ENCODE data around the gene HNRNPC. TPM values are rescaled to one million over a fixed set of nuclear protein-coding genes. Genes with fewer than 3 reads are reported as not detected.

The HNRNPC gene
- total RNA-seq, 1 donor from 2014 or later = 690 TPM

GRCh38 chr14:21268617-21269251 lies 508 bp downstream of the HNRNPC start:
- TF ChIP-seq CTCF (IDR thresholded peaks at IDR 0.05; ENCODE audit: unreplicated experiment) = no peak
- no peaks in the 10 kb centered on the region for H3K27me3 Mint-ChIP-seq
- DNase-seq (ENCODE audit: low spot score, unreplicated experiment) = no peak
- peaks cover 34% of the 10 kb centered on the region for H3K4me1 Mint-ChIP-seq (ENCODE audit: low read depth)
- peak overlapping the region; percentile 100 for H3K27ac Mint-ChIP-seq
- H3K9me3 Mint-ChIP-seq (ENCODE audit: low read depth) = no peaks in the 10 kb centered on the region
- H3K4me3 Mint-ChIP-seq (ENCODE audit: low read depth) = peak overlapping the region; percentile 100
- H3K36me3 Mint-ChIP-seq (ENCODE audit: insufficient read depth) = peaks cover 31% of the 10 kb centered on the region

GRCh38 chr14:21267886-21268616 lies 1.2 kb downstream of the HNRNPC start:
- Mint-ChIP-seq H3K27me3 (no peaks in the 10 kb centered on the region), H3K4me3 (ENCODE audit: low read depth) (peak overlapping the region; percentile 100), H3K27ac (peak overlapping the region; percentile 100), H3K9me3 (ENCODE audit: low read depth) (no peaks in the 10 kb centered on the region), H3K4me1 (ENCODE audit: low read depth) (peaks cover 41% of the 10 kb centered on the region), H3K36me3 (ENCODE audit: insufficient read depth) (peaks cover 37% of the 10 kb centered on the region)
- no peak for DNase-seq (ENCODE audit: low spot score, unreplicated experiment)
- TF ChIP-seq CTCF (IDR thresholded peaks at IDR 0.05; ENCODE audit: unreplicated experiment) = no peak

- Mint-ChIP-seq H3K4me1 (ENCODE audit: low read depth) (peaks cover 43% of the 10 kb centered on the region), H3K27me3 (no peaks in the 10 kb centered on the region), H3K36me3 (ENCODE audit: insufficient read depth) (peaks cover 39% of the 10 kb centered on the region), H3K9me3 (ENCODE audit: low read depth) (no peaks in the 10 kb centered on the region), H3K4me3 (ENCODE audit: low read depth) (peak overlapping the region; percentile 100), H3K27ac (peak overlapping the region; percentile 100)
- no peak for TF ChIP-seq CTCF (IDR thresholded peaks at IDR 0.05; ENCODE audit: unreplicated experiment)
- no peak for DNase-seq (ENCODE audit: low spot score, unreplicated experiment)
Measured at GRCh38 chr14:21267431-21267845, 1.8 kb downstream of the HNRNPC start.

- TF ChIP-seq CTCF (IDR thresholded peaks at IDR 0.05; ENCODE audit: unreplicated experiment) = no peak
- peaks cover 48% of the 10 kb centered on the region for H3K4me1 Mint-ChIP-seq (ENCODE audit: low read depth)
- H3K4me3 Mint-ChIP-seq (ENCODE audit: low read depth) = peak overlapping the region; percentile 100
- H3K36me3 Mint-ChIP-seq (ENCODE audit: insufficient read depth) = peaks cover 54% of the 10 kb centered on the region
- no peaks in the 10 kb centered on the region for H3K27me3 Mint-ChIP-seq
- peak overlapping the region; percentile 81 for H3K27ac Mint-ChIP-seq
- H3K9me3 Mint-ChIP-seq (ENCODE audit: low read depth) = no peaks in the 10 kb centered on the region
- DNase-seq (ENCODE audit: low spot score, unreplicated experiment) = no peak
Measured at GRCh38 chr14:21264025-21264801, 5.0 kb downstream of the HNRNPC start.
